PC-9 (cell line): ENCODE results near the gene RTN4RL1. TPM values are rescaled to one million over a fixed set of nuclear protein-coding genes. Genes with fewer than 3 reads are reported as not detected.

Experiments used
- BruUV-seq: library from RNA; stranded (reverse); fragments of 400-500 nt; replicated peaks from 2 replicates; lab custom pipeline; 2021; lab: Mats Ljungman, UMichigan
- CTCF ChIA-PET: fragments of 300-600 bp; sonication (Branson Sonifier 250); formaldehyde crosslinking; loops from one replicate; lab custom pipeline; 2022; ENCODE audit warnings: antibody characterized with exemption; lab: Charles Lee
- POLR2A ChIA-PET: fragments of 300-600 bp; sonication (Branson Sonifier 250); formaldehyde crosslinking; loops from one replicate; lab custom pipeline; 2022; ENCODE audit warnings: antibody characterized with exemption; ENCODE audit not compliant: unreplicated experiment; lab: Charles Lee
- DNase-seq, 2 experiments: peaks; one replicate each; pipeline versions ENCODE4 v3.0.0 to v3.0.0-alpha.2; 2015 to 2022; ENCODE audit warnings: mixed read lengths in 1 of 2
- H2AFZ ChIP-seq: fragments of 200-600 bp; sonication (generic); 2 replicates; pipeline ENCODE4 v1.8.1; 2017; ENCODE audit warnings: antibody characterized with exemption
- H3F3A ChIP-seq: fragments of 200-600 bp; sonication (generic); 2 replicates; pipeline ENCODE4 v1.8.1; 2017; ENCODE audit warnings: antibody characterized with exemption, mild to moderate bottlenecking, low read depth; ENCODE audit not compliant: insufficient read depth
- H3K27ac ChIP-seq: fragments of 200-600 bp; sonication (generic); 2 replicates; pipeline ENCODE4 v1.6.1; 2016; ENCODE audit warnings: mixed run types
- H3K27me3 ChIP-seq: fragments of 200-600 bp; sonication (generic); 2 replicates; pipeline ENCODE4 v1.6.1; 2016; ENCODE audit warnings: low read depth, mixed run types; ENCODE audit not compliant: insufficient read depth
- H3K36me3 ChIP-seq: fragments of 200-600 bp; sonication (generic); 2 replicates; pipeline ENCODE4 v1.6.1; 2016; ENCODE audit warnings: low read depth, mixed run types
- H3K4me1 ChIP-seq: fragments of 200-600 bp; sonication (generic); replicated peaks from 2 replicates; pipeline ENCODE4 v1.6.1; 2016; ENCODE audit warnings: mixed run types; ENCODE audit not compliant: insufficient read depth
- H3K4me2 ChIP-seq: fragments of 200-600 bp; sonication (generic); 2 replicates; pipeline ENCODE4 v1.6.1; 2017; ENCODE audit warnings: mixed run types
- H3K4me3 ChIP-seq: fragments of 200-600 bp; sonication (generic); 2 replicates; pipeline ENCODE4 v1.6.1; 2016; ENCODE audit warnings: mixed run types
- H3K79me2 ChIP-seq: fragments of 200-600 bp; sonication (generic); 2 replicates; pipeline ENCODE4 v1.6.1; 2017; ENCODE audit warnings: low read depth, mixed run types
- H3K9me2 ChIP-seq: fragments of 200-600 bp; sonication (generic); 2 replicates; pipeline ENCODE4 v1.8.1; 2017; ENCODE audit warnings: mild to moderate bottlenecking; ENCODE audit not compliant: insufficient read depth
- H3K9me3 ChIP-seq: fragments of 200-600 bp; sonication (generic); 2 replicates; pipeline ENCODE4 v1.8.1; 2016; ENCODE audit warnings: low read depth; ENCODE audit not compliant: insufficient read depth
- H4K20me1 ChIP-seq: fragments of 200-600 bp; sonication (generic); 2 replicates; pipeline ENCODE4 v1.8.1; 2017; ENCODE audit not compliant: insufficient read depth
- CTCF ChIP-seq: fragments of 200-600 bp; sonication (generic); conservative IDR thresholded peaks from 2 replicates; pipeline ENCODE4 v1.6.1; 2017; ENCODE audit warnings: mixed run types, antibody characterized with exemption, mild to moderate bottlenecking, moderate library complexity
- EZH2 ChIP-seq: fragments of 200-600 bp; sonication (generic); IDR thresholded peaks from 2 replicates; pipeline ENCODE4 v1.8.0; 2017; ENCODE audit warnings: antibody characterized with exemption, low read depth
- intact Hi-C: fragments of 100-400 bp; cut with micrococcal nuclease; formaldehyde crosslinking; loops from one replicate; pipeline ENCODE4 v1.10.0; 2022; ENCODE audit not compliant: unreplicated experiment
- total RNA-seq: library from RNA; stranded (reverse); gene quantifications from 2 replicates; pipeline ENCODE4 v1.2.3, GENCODE V29; 2021

The RTN4RL1 gene
- total RNA-seq, 1 experiment from 2014 or later, result 0.13 TPM

- H3K79me2 ChIP-seq, result no peaks in the 10 kb centered on the region
- no peak overlapping the region for H3K4me3 ChIP-seq
- POLR2A ChIA-PET, result no interaction called here
- no peak overlapping the region for H3K4me2 ChIP-seq
- TF ChIP-seq EZH2 (no peak), CTCF (no peak)
- no peaks in the 10 kb centered on the region for H3K36me3 ChIP-seq
- H3K9me2 ChIP-seq, result no peaks in the 10 kb centered on the region
- no TSS peak for BruUV-seq
- CTCF ChIA-PET, result interaction anchor here (0.6 kb wide), 1 partner anchor 46 kb away, joined by 9 read pairs; no protein-coding TSS in a partner anchor
- no peaks in the 10 kb centered on the region; the same call in 1 of the 2 replicates for H4K20me1 ChIP-seq
- H3K4me1 ChIP-seq, result no peaks in the 10 kb centered on the region
- H3K27ac ChIP-seq, result no peak overlapping the region
- DNase-seq, result no peak
- peaks cover 7% of the 10 kb centered on the region; the same call in 1 of the 2 replicates for H3F3A ChIP-seq
- no peaks in the 10 kb centered on the region for H3K9me3 ChIP-seq
- intact Hi-C loops, result no loop called here
- H2AFZ ChIP-seq, result no peak overlapping the region
- H3K27me3 ChIP-seq, result no peaks in the 10 kb centered on the region
Measured at GRCh38 chr17:2065949-2066400, 40.8 kb upstream of the RTN4RL1 start.

- no peak for DNase-seq
- CTCF ChIA-PET, result interaction anchor here (0.6 kb wide), 2 partner anchors 47 to 180 kb away, joined by 3 to 9 read pairs; no protein-coding TSS in a partner anchor
- Histone ChIP-seq H3K27ac (no peak overlapping the region), H3K9me2 (no peaks in the 10 kb centered on the region), H3K9me3 (no peaks in the 10 kb centered on the region), H3K4me1 (no peaks in the 10 kb centered on the region), H3K4me2 (no peak overlapping the region), H3K36me3 (no peaks in the 10 kb centered on the region), H4K20me1 (no peaks in the 10 kb centered on the region; the same call in 1 of the 2 replicates), H3K4me3 (no peak overlapping the region), H3K27me3 (no peaks in the 10 kb centered on the region), H3K79me2 (no peaks in the 10 kb centered on the region), H3F3A (peaks cover 7% of the 10 kb centered on the region; the same call in 1 of the 2 replicates), H2AFZ (no peak overlapping the region)
- no peak for TF ChIP-seq EZH2
- peak; percentile 49 for TF ChIP-seq CTCF
- BruUV-seq, result no TSS peak
- POLR2A ChIA-PET, result no interaction called here
- intact Hi-C loops, result no loop called here
Measured at GRCh38 chr17:2064980-2065785, 40.0 kb upstream of the RTN4RL1 start.

- Histone ChIP-seq H3K9me3 (no peaks in the 10 kb centered on the region), H3K4me1 (no peaks in the 10 kb centered on the region), H3K36me3 (no peaks in the 10 kb centered on the region), H3F3A (peaks cover 8% of the 10 kb centered on the region; the same call in 1 of the 2 replicates), H3K4me3 (no peak overlapping the region), H3K79me2 (no peaks in the 10 kb centered on the region), H3K27ac (no peak overlapping the region), H3K27me3 (no peaks in the 10 kb centered on the region), H4K20me1 (no peaks in the 10 kb centered on the region; the same call in 1 of the 2 replicates), H3K4me2 (no peak overlapping the region), H3K9me2 (no peaks in the 10 kb centered on the region), H2AFZ (no peak overlapping the region)
- no peak for DNase-seq
- BruUV-seq, result no TSS peak
- POLR2A ChIA-PET, result no interaction called here
- no peak for TF ChIP-seq CTCF
- no peak for TF ChIP-seq EZH2
- intact Hi-C loops, result no loop called here
- CTCF ChIA-PET, result no interaction called here
Measured at GRCh38 chr17:2064520-2064971, 39.4 kb upstream of the RTN4RL1 start.
